ENCODE data around the gene ARPIN.
"Not testable (repeated sequence)": the region's sequence is repeated elsewhere in the genome, so short reads cannot be mapped to it uniquely, and the experiment has no call there.

ARPIN gene

GRCh38 chr15:89909611-89910010 lies 3.1 kb downstream of the ARPIN start:
- no peak for DNase-seq

- DNase-seq = no peak
Measured at GRCh38 chr15:89908226-89908625, 4.5 kb downstream of the ARPIN start.

GRCh38 chr15:89907289-89907688 lies 5.5 kb downstream of the ARPIN start:
- no peak for DNase-seq

GRCh38 chr15:89905846-89906378 lies 6.8 kb downstream of the ARPIN start:
- no peak for DNase-seq

GRCh38 chr15:89904519-89904918 lies 8.2 kb downstream of the ARPIN start:
- no peak for DNase-seq

GRCh38 chr15:89903858-89904130 lies 9.0 kb downstream of the ARPIN start:
- no peak for DNase-seq

- no peak for DNase-seq
Measured at GRCh38 chr15:89903015-89903857, 9.5 kb downstream of the ARPIN start.

- DNase-seq = no peak
Measured at GRCh38 chr15:89900849-89901248, 11.9 kb downstream of the ARPIN start.

GRCh38 chr15:89899951-89900567 lies 12.7 kb downstream of the ARPIN start:
- no peak for DNase-seq

GRCh38 chr15:89899295-89899945 lies 13.3 kb downstream of the ARPIN start:
- no peak for DNase-seq

GRCh38 chr15:89898614-89899294 lies 14.0 kb downstream of the ARPIN start:
- no peak for DNase-seq

GRCh38 chr15:89898146-89898545 lies 14.6 kb downstream of the ARPIN start:
- DNase-seq = no peak

- peak; percentile 70 for DNase-seq
Measured at GRCh38 chr15:89893696-89894447, 18.9 kb downstream of the ARPIN start, which contains the start of gene AP3S2. Gene AP3S2 (minus strand): TSS chr15:89893994. CDS start chr15:89893949, 45 bp downstream.

GRCh38 chr15:89893027-89893426 lies 19.7 kb downstream of the ARPIN start:
- DNase-seq = no peak

GRCh38 chr15:89888214-89888804 lies 24.4 kb downstream of the ARPIN start:
- DNase-seq = no peak

- no peak for DNase-seq
Measured at GRCh38 chr15:89885611-89886010, 27.1 kb downstream of the ARPIN start.

GRCh38 chr15:89885179-89885578 lies 27.6 kb downstream of the ARPIN start:
- not testable (repeated sequence) for DNase-seq

GRCh38 chr15:89883518-89883917 lies 29.2 kb downstream of the ARPIN start:
- no peak for DNase-seq

GRCh38 chr15:89880727-89881126 lies 32.0 kb downstream of the ARPIN start:
- no peak for DNase-seq

GRCh38 chr15:89878323-89878722 lies 34.4 kb downstream of the ARPIN start:
- no peak for DNase-seq

- DNase-seq = no peak
Measured at GRCh38 chr15:89877083-89877425, 35.7 kb downstream of the ARPIN start.

- DNase-seq = no peak
Measured at GRCh38 chr15:89876396-89877082, 36.2 kb downstream of the ARPIN start.

Data from DMS79 (cell line).